Measurements from ENCODE around the gene UBAC1. TPM values are rescaled to one million over a fixed set of nuclear protein-coding genes. Genes with fewer than 3 reads are reported as not detected.

UBAC1 gene
- total and polyA plus RNA-seq, 10 of the 15 experiments (the other 5 are each of a cell fraction or from before 2014, with no cell fraction given) = 16.7 to 54.6 (median 38.5) TPM

DNA sequence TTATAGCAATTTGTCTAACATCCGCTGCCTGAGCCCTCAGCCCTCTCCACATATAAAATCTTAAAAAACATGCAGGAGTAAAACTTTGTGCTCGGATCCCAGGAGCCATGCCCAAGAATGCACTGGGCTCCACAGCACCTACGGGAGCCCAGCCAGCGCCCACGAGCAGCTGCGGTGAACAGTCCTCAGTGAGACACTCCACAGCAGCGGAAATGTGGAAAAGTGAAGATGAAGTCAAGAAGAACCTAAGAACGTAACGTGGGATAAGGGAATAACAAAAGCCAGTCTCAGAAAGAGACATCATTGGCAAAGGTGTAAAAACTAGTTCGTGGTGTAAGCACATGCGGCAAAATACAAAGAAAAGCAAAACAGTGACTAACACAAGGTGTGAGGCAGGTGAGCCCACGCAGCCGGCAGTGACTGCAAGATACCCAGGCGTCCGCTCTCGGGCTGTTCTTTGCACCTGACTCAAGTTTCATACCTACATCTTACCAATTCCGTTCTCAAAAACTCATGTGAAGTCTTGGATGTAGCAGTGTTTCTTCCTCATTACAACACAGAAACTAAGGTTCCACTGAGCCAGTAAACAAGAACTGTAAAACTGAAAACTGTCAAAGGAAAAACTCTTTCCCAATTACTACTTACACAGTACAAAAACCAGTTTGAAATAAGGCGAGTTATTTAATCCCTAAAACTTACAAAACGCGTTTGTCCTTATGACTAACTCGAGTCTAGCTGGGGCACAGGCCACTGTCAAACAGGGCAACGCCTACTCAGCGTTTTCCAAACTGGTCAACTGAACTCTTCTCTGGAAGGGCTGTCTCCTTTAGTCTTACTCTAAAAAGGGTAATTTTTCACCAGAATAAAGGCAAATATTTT lies 55.6 kb downstream of the UBAC1 start:
- FAIRE-seq (peak; percentile 85), DNase-seq (ENCODE audit: low read depth, low spot score) (no peak), ATAC-seq (no peak)
- TSS peak; percentile 53 for BruUV-seq (replicated peaks)
- H3K27me3 ChIP-seq (replicated peaks in 1 of 2; ENCODE audit: control insufficient read depth in 2 of 2, insufficient read depth in 2 of 2, low read length in 1 of 2) = no peaks in the 10 kb centered on the region
- peaks cover 27% of the 10 kb centered on the region for H3K4me1 ChIP-seq (ENCODE audit: control insufficient read depth, insufficient read depth, low read length)
- intact Hi-C loops (cut with micrococcal nuclease; ENCODE audit: unreplicated experiment) (loop anchor here (5.0 kb wide), 2 partner anchors 43 to 57 kb away; partner anchors contain the start of gene UBAC1), in situ Hi-C loops (cut with MboI) (no loop called here)
- H4K20me1 ChIP-seq (ENCODE audit: control insufficient read depth, insufficient read depth) = no peaks in the 10 kb centered on the region
- H3K9me3 ChIP-seq (replicated peaks; ENCODE audit: control insufficient read depth, insufficient read depth, low read length) = no peaks in the 10 kb centered on the region
- 55% methylated on average over 23 of the region's 23 CpGs for WGBS (ENCODE audit: insufficient coverage, insufficient replicate concordance, low lambda C conversion rate, missing lambda C conversion rate)
- H3K4me3 ChIP-seq = peak overlapping the region; percentile 62
- no peak overlapping the region for H3K27ac ChIP-seq (ENCODE audit: control insufficient read depth, insufficient read depth)
- peaks cover 66% of the 10 kb centered on the region for H3K79me2 ChIP-seq (ENCODE audit: control insufficient read depth, insufficient read depth, low read length)
- ChIA-PET CTCF (interaction anchor here (0.6 kb wide), 1 partner anchor 164 kb away, joined by 3 read pairs; no protein-coding TSS in a partner anchor), RAD21 (ENCODE audit: unreplicated experiment) (no interaction called here), POLR2A (interaction anchor here (0.6 kb wide), 2 partner anchors 194 to 650 kb away, joined by 4 read pairs; no protein-coding TSS in a partner anchor), SMC1A (ENCODE audit: uncharacterized antibody, unreplicated experiment) (no interaction called here)
- H3K4me2 ChIP-seq (ENCODE audit: control insufficient read depth, insufficient read depth) = peak overlapping the region; percentile 99
- no peak overlapping the region for H2AFZ ChIP-seq (ENCODE audit: control insufficient read depth, low read depth, low read length)
- H3K36me3 ChIP-seq (ENCODE audit: control insufficient read depth in 2 of 2, insufficient read depth in 2 of 2, low read length in 1 of 2) = no peaks in the 10 kb centered on the region; a peak in 1 of 4 replicates
- TF ChIP-seq EZH2 (IDR thresholded peaks at IDR 0.05; ENCODE audit: borderline replicate concordance, control insufficient read depth, low read depth, low read length) = no peak
- TF ChIP-seq LARP7 (IDR thresholded peaks at IDR 0.05) = no peak
- TF ChIP-seq NBN (IDR thresholded peaks at IDR 0.05) = 0 out of 2 replicates have a peak, but pooled peaks have one; percentile 17
- no peak for TF ChIP-seq KAT2A (conservative IDR thresholded peaks at IDR 0.05; ENCODE audit: control insufficient read depth, low read depth, low read length)
- peak in 1 of 2 experiments; percentile 34; a peak in 1 of 4 replicates for TF ChIP-seq BHLHE40 (IDR thresholded peaks at IDR 0.05; ENCODE audit: borderline replicate concordance in 1 of 2, low read depth in 2 of 2, low read length in 1 of 2)
- 0 out of 2 replicates have a peak, but pooled peaks have one; percentile 7 for TF ChIP-seq IKZF1 (conservative IDR thresholded peaks at IDR 0.05)
- TF ChIP-seq, protein P1, sequence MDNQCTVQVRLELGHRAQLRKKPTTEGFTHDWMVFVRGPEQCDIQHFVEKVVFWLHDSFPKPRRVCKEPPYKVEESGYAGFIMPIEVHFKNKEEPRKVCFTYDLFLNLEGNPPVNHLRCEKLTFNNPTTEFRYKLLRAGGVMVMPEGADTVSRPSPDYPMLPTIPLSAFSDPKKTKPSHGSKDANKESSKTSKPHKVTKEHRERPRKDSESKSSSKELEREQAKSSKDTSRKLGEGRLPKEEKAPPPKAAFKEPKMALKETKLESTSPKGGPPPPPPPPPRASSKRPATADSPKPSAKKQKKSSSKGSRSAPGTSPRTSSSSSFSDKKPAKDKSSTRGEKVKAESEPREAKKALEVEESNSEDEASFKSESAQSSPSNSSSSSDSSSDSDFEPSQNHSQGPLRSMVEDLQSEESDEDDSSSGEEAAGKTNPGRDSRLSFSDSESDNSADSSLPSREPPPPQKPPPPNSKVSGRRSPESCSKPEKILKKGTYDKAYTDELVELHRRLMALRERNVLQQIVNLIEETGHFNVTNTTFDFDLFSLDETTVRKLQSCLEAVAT (IDR thresholded peaks at IDR 0.05) = peak; percentile 89
- no peak overlapping the region; the same call in 1 of the 2 replicates for H3K9ac ChIP-seq (ENCODE audit: control insufficient read depth, insufficient read depth, low read length)
